ENCODE results near the gene PDE7B.

DNA sequence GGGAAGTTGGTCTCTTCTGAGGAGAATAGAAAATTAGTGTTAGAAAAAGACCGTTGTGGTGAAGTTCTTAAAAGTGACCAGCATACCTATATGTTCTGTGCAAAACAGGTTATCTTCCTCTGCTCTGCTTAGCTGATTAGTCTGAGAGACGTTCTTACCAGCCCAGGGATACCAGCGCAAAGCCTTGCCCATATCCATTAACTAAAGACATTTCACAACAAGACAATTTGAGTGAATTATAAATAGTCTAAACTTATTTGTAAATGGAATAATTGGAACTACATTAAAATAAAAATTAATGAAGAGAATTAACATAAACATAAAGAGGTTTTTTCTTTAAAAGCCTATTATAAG, 144.0 kb downstream of the PDE7B start:
- TF ChIP-seq, protein P1, sequence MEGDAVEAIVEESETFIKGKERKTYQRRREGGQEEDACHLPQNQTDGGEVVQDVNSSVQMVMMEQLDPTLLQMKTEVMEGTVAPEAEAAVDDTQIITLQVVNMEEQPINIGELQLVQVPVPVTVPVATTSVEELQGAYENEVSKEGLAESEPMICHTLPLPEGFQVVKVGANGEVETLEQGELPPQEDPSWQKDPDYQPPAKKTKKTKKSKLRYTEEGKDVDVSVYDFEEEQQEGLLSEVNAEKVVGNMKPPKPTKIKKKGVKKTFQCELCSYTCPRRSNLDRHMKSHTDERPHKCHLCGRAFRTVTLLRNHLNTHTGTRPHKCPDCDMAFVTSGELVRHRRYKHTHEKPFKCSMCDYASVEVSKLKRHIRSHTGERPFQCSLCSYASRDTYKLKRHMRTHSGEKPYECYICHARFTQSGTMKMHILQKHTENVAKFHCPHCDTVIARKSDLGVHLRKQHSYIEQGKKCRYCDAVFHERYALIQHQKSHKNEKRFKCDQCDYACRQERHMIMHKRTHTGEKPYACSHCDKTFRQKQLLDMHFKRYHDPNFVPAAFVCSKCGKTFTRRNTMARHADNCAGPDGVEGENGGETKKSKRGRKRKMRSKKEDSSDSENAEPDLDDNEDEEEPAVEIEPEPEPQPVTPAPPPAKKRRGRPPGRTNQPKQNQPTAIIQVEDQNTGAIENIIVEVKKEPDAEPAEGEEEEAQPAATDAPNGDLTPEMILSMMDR (IDR thresholded peaks at IDR 0.05): no peak
- TF ChIP-seq ZFX (IDR thresholded peaks at IDR 0.05; ENCODE audit: borderline replicate concordance): no peak

Measured in 22Rv1 (cell line).